ENCODE data around the gene SLC16A2.
"Not testable (repeated sequence)": the region's sequence is repeated elsewhere in the genome, so short reads cannot be mapped to it uniquely, and the experiment has no call there.

The SLC16A2 gene

GRCh38 chrX:74446876-74447275, 25.6 kb downstream of the SLC16A2 start:
- DNase-seq (ENCODE audit: low read depth) = no peak

- DNase-seq (ENCODE audit: low read depth) = no peak
Observed at GRCh38 chrX:74448669-74449068, 27.4 kb downstream of the SLC16A2 start.

GRCh38 chrX:74449322-74449936, 28.1 kb downstream of the SLC16A2 start:
- no peak for DNase-seq (ENCODE audit: low read depth)

- DNase-seq (ENCODE audit: low read depth) = no peak
Observed at GRCh38 chrX:74449937-74450330, 28.6 kb downstream of the SLC16A2 start.

- DNase-seq (ENCODE audit: low read depth) = no peak
Observed at GRCh38 chrX:74450803-74451449, 29.6 kb downstream of the SLC16A2 start.

- no peak for DNase-seq (ENCODE audit: low read depth)
Observed at GRCh38 chrX:74451450-74452198, 30.3 kb downstream of the SLC16A2 start.

GRCh38 chrX:74452199-74452481, 30.8 kb downstream of the SLC16A2 start:
- DNase-seq (ENCODE audit: low read depth) = no peak

- no peak for DNase-seq (ENCODE audit: low read depth)
Observed at GRCh38 chrX:74453178-74453577, 31.9 kb downstream of the SLC16A2 start.

GRCh38 chrX:74454233-74454632, 32.9 kb downstream of the SLC16A2 start:
- not testable (repeated sequence) for DNase-seq (ENCODE audit: low read depth)

GRCh38 chrX:74458736-74459135, 37.4 kb downstream of the SLC16A2 start:
- DNase-seq (ENCODE audit: low read depth) = no peak

GRCh38 chrX:74461384-74461783, 40.1 kb downstream of the SLC16A2 start:
- DNase-seq (ENCODE audit: low read depth) = no peak

- no peak for DNase-seq (ENCODE audit: low read depth)
Observed at GRCh38 chrX:74464722-74465121, 43.4 kb downstream of the SLC16A2 start.

GRCh38 chrX:74465424-74465823, 44.1 kb downstream of the SLC16A2 start:
- DNase-seq (ENCODE audit: low read depth) = no peak

- DNase-seq (ENCODE audit: low read depth) = no peak
Observed at GRCh38 chrX:74467656-74468055, 46.4 kb downstream of the SLC16A2 start.

GRCh38 chrX:74473116-74473515, 51.8 kb downstream of the SLC16A2 start:
- DNase-seq (ENCODE audit: low read depth) = not testable (repeated sequence)

- DNase-seq (ENCODE audit: low read depth) = no peak
Observed at GRCh38 chrX:74490247-74490646, 69.0 kb downstream of the SLC16A2 start.

GRCh38 chrX:74492720-74493201, 71.5 kb downstream of the SLC16A2 start:
- DNase-seq (ENCODE audit: low read depth) = peak; percentile 1

GRCh38 chrX:74493806-74494205, 72.5 kb downstream of the SLC16A2 start:
- no peak for DNase-seq (ENCODE audit: low read depth)

- no peak for DNase-seq (ENCODE audit: low read depth)
Observed at GRCh38 chrX:74498924-74499323, 77.6 kb downstream of the SLC16A2 start.

GRCh38 chrX:74500067-74500466, 78.8 kb downstream of the SLC16A2 start:
- no peak for DNase-seq (ENCODE audit: low read depth)

- no peak for DNase-seq (ENCODE audit: low read depth)
Observed at GRCh38 chrX:74500555-74500954, 79.3 kb downstream of the SLC16A2 start.

GRCh38 chrX:74505437-74505836, 84.1 kb downstream of the SLC16A2 start:
- DNase-seq (ENCODE audit: low read depth) = no peak

Data from stimulated activated CD8-positive, alpha-beta memory T cell treated with anti-CD3 and anti-CD28 coated beads, Interleukin-15, amount 100 ng/mL, for 1 hour (primary cell).